IMR-90 (cell line): ENCODE data around the gene MUC5B. TPM values are rescaled to one million over a fixed set of nuclear protein-coding genes. Genes with fewer than 3 reads are reported as not detected.

ENCODE experiments used
- ATAC-seq: fragments of 200-7000 bp; cut with Tn5 transposase; 2 replicates; pipeline ENCODE4 v1.9.1; 2020; ENCODE audit warnings: low read depth, mild to moderate bottlenecking, moderate library complexity
- BruUV-seq: library from RNA; stranded (reverse); fragments of 400-500 nt; replicated peaks from 2 replicates; lab custom pipeline; 2021; lab: Mats Ljungman, UMichigan
- CTCF ChIA-PET: fragments of 300-600 bp; formaldehyde crosslinking; extraction: SDS; loops from one replicate; lab custom pipeline; 2021; ENCODE audit warnings: antibody characterized with exemption; lab: Yijun Ruan, JAX
- POLR2A ChIA-PET: fragments of 300-600 bp; sonication (Branson Sonifier 250); formaldehyde crosslinking; loops from one replicate; lab custom pipeline; 2022; ENCODE audit warnings: antibody characterized with exemption; ENCODE audit not compliant: unreplicated experiment; lab: Charles Lee
- DNase-seq: peaks from one replicate; pipeline ENCODE4 v3.0.0; 2013
- H2AFZ ChIP-seq: replicated peaks from 2 replicates; pipeline ENCODE3; 2013; ENCODE audit warnings: low read length, mild to moderate bottlenecking; ENCODE audit not compliant: poor library complexity
- H2AK5ac ChIP-seq: 2 replicates; pipeline ENCODE4 v1.6.1; 2013; ENCODE audit warnings: low read depth, low read length, inconsistent platforms
- H2AK9ac ChIP-seq: replicated peaks from 2 replicates; pipeline ENCODE3; 2013; ENCODE audit warnings: mild to moderate bottlenecking, low read depth, low read length, moderate library complexity; ENCODE audit not compliant: poor library complexity
- H2BK120ac ChIP-seq: 2 replicates; pipeline ENCODE4 v1.6.1; 2013; ENCODE audit warnings: low read depth, low read length, inconsistent platforms
- H2BK15ac ChIP-seq: 3 replicates; pipeline ENCODE4 v1.6.1; 2013; ENCODE audit warnings: low read depth, low read length, inconsistent platforms
- H2BK20ac ChIP-seq: 2 replicates; pipeline ENCODE4 v1.6.1; 2013; ENCODE audit warnings: low read depth, mild to moderate bottlenecking, inconsistent platforms, low read length, moderate library complexity
- H2BK5ac ChIP-seq: 2 replicates; pipeline ENCODE4 v1.6.1; 2013; ENCODE audit warnings: mild to moderate bottlenecking, low read depth, low read length, inconsistent platforms; ENCODE audit not compliant: poor library complexity, severe bottlenecking
- H3K14ac ChIP-seq: replicated peaks from 2 replicates; pipeline ENCODE4 v1.6.1; 2013; ENCODE audit warnings: low read depth, low read length, inconsistent platforms
- H3K18ac ChIP-seq: 2 replicates; pipeline ENCODE4 v1.6.1; 2013; ENCODE audit warnings: low read depth, low read length, control low read depth
- H3K23ac ChIP-seq: 2 replicates; pipeline ENCODE4 v1.6.1; 2013; ENCODE audit warnings: low read depth, low read length, inconsistent platforms
- H3K27ac ChIP-seq: 2 replicates; pipeline ENCODE4 v1.5.1; 2013; ENCODE audit warnings: mild to moderate bottlenecking, control low read depth, low read length; ENCODE audit not compliant: insufficient read depth
- H3K27me3 ChIP-seq: 2 replicates; pipeline ENCODE4 v1.6.1; 2013; ENCODE audit warnings: low read length; ENCODE audit not compliant: control insufficient read depth, insufficient read depth
- H3K36me3 ChIP-seq: 2 replicates; pipeline ENCODE4 v1.6.1; 2013; ENCODE audit warnings: low read length, mixed read lengths; ENCODE audit not compliant: control insufficient read depth, insufficient read depth
- H3K4ac ChIP-seq: 2 replicates; pipeline ENCODE4 v1.6.1; 2013; ENCODE audit warnings: low read depth, low read length, inconsistent platforms
- H3K4me1 ChIP-seq: 2 replicates; pipeline ENCODE4 v1.6.1; 2013; ENCODE audit warnings: low read length, mixed read lengths; ENCODE audit not compliant: control insufficient read depth, insufficient read depth
- H3K4me2 ChIP-seq: 2 replicates; pipeline ENCODE4 v1.6.1; 2013; ENCODE audit warnings: low read depth, mild to moderate bottlenecking, control low read depth, low read length, moderate library complexity
- H3K4me3 ChIP-seq: 2 replicates; pipeline ENCODE4 v1.5.1; 2013; ENCODE audit warnings: low read depth, mild to moderate bottlenecking, control low read depth, low read length, moderate library complexity; ENCODE audit not compliant: insufficient read depth
- H3K56ac ChIP-seq: 2 replicates; pipeline ENCODE4 v1.6.1; 2013; ENCODE audit warnings: low read length, inconsistent platforms; ENCODE audit not compliant: insufficient read depth; ENCODE audit errors: extremely low read depth
- H3K79me1 ChIP-seq, 2 experiments: 2 replicates each; pipeline ENCODE4 v1.6.1; 2013; ENCODE audit warnings: low read length in 2 of 2, inconsistent platforms in 1 of 2, low read depth in 1 of 2
- H3K9ac ChIP-seq: 2 replicates; pipeline ENCODE4 v1.6.1; 2013; ENCODE audit warnings: low read depth, low read length, control low read depth
- H3K9me1 ChIP-seq: 2 replicates; pipeline ENCODE4 v1.6.1; 2013; ENCODE audit warnings: low read length, inconsistent platforms; ENCODE audit not compliant: insufficient read depth
- H3K9me3 ChIP-seq: 2 replicates; pipeline ENCODE4 v1.6.1; 2013; ENCODE audit warnings: low read length; ENCODE audit not compliant: control insufficient read depth, insufficient read depth
- H4K20me1 ChIP-seq: 2 replicates; pipeline ENCODE4 v1.6.1; 2013; ENCODE audit warnings: low read length, inconsistent platforms; ENCODE audit not compliant: insufficient read depth
- H4K5ac ChIP-seq: 2 replicates; pipeline ENCODE4 v1.6.1; 2013; ENCODE audit warnings: mild to moderate bottlenecking, low read depth, low read length, control low read depth
- H4K8ac ChIP-seq, 2 experiments: 2 replicates each; pipeline ENCODE4 v1.6.1; 2013; ENCODE audit warnings: low read depth in 2 of 2, low read length in 2 of 2, control low read depth in 1 of 2, inconsistent platforms in 1 of 2
- H4K91ac ChIP-seq: 2 replicates; pipeline ENCODE4 v1.6.1; 2013; ENCODE audit warnings: low read depth, low read length, inconsistent platforms; ENCODE audit not compliant: insufficient read depth
- BHLHE40 ChIP-seq: fragments of 150-350 bp; IDR thresholded peaks from 2 replicates; pipeline ENCODE4 v1.6.1; 2016; ENCODE audit warnings: mild to moderate bottlenecking, low read depth, low read length
- CEBPB ChIP-seq: IDR thresholded peaks from 2 replicates; pipeline ENCODE4 v1.6.1; 2012; ENCODE audit warnings: low read depth, low read length, improper control_type of control experiment
- CHD1 ChIP-seq: IDR thresholded peaks from 2 replicates; pipeline ENCODE4 v1.6.1; 2012; ENCODE audit warnings: low read depth, low read length, improper control_type of control experiment
- FOS ChIP-seq: fragments of 150-350 bp; IDR thresholded peaks from 2 replicates; pipeline ENCODE4 v1.6.1; 2016; ENCODE audit warnings: low read depth, low read length
- MAFK ChIP-seq: IDR thresholded peaks from 2 replicates; pipeline ENCODE4 v1.6.1; 2012; ENCODE audit warnings: low read depth, low read length, improper control_type of control experiment
- MXI1 ChIP-seq: IDR thresholded peaks from 2 replicates; pipeline ENCODE4 v1.6.1; 2012; ENCODE audit warnings: low read depth, mild to moderate bottlenecking, low read length, moderate library complexity, borderline replicate concordance
- POLR2A ChIP-seq: IDR thresholded peaks from 2 replicates; pipeline ENCODE4 v1.6.1; 2012; ENCODE audit warnings: mild to moderate bottlenecking, low read depth, low read length
- RFX5 ChIP-seq: IDR thresholded peaks from 2 replicates; pipeline ENCODE4 v1.8.0; 2012; ENCODE audit warnings: low read depth, mild to moderate bottlenecking, low read length, moderate library complexity
- SMC3 ChIP-seq: fragments of 150-350 bp; IDR thresholded peaks from 2 replicates; pipeline ENCODE4 v1.6.1; 2016; ENCODE audit warnings: low read depth, mild to moderate bottlenecking, antibody characterized with exemption, low read length, moderate library complexity
- USF2 ChIP-seq: fragments of 150-350 bp; IDR thresholded peaks from 2 replicates; pipeline ENCODE4 v1.6.1; 2017; ENCODE audit warnings: mild to moderate bottlenecking, antibody characterized with exemption, low read length, low read depth
- WGBS, 2 experiments: methylation state at CpG; one replicate each; pipeline versions ENCODE4 v1.1.5 to v1.1.7; 2013; ENCODE audit warnings: missing lambda C conversion rate in 2 of 2; ENCODE audit not compliant: insufficient read length in 1 of 2; ENCODE audit errors: extremely low coverage in 2 of 2; 5-methylcytosine and 5-hydroxymethylcytosine counted together
- dilution Hi-C: fragments of 300-500 bp; cut with HindIII; formaldehyde crosslinking; loops from one replicate; pipeline ENCODE4 v1.14.3; 2018; ENCODE audit warnings: low sequenced_read_pairs; ENCODE audit not compliant: unreplicated experiment
- in situ Hi-C: fragments of 300-500 bp; cut with MboI; formaldehyde crosslinking; loops from 3 replicates; pipeline ENCODE4 v1.14.3; 2019; ENCODE audit warnings: low sequenced_read_pairs, inconsistent platforms, mixed read lengths
- intact Hi-C: fragments of 100-400 bp; cut with micrococcal nuclease; formaldehyde crosslinking; loops from 2 replicates; pipeline ENCODE4 v1.10.0; 2022
- polyA plus RNA-seq, 3 experiments: library from polyadenylated mRNA; depleted of rRNA; stranded (reverse); fragments of >200 nt; gene quantifications; 2 replicates each; pipeline ENCODE4 v1.2.3, GENCODE V29; 2012; ENCODE audit warnings: low replicate concordance in 1 of 3
- total RNA-seq: library from RNA; depleted of rRNA; stranded (reverse); fragments of >200 nt; gene quantifications from 2 replicates; pipeline ENCODE4 v1.2.3, GENCODE V29; 2012

Gene MUC5B
- total and polyA plus RNA-seq, 2 of the 4 experiments (the other 2 are of a cell fraction) = not detected

- Histone ChIP-seq H3K36me3 (peaks cover 35% of the 10 kb centered on the region), H2BK120ac (no peak overlapping the region), H3K9me3 (no peaks in the 10 kb centered on the region), H3K4me1 (peaks cover 6% of the 10 kb centered on the region), H2BK15ac (no peak overlapping the region), H3K79me1 (peaks cover 12 to 73% of the 10 kb centered on the region in 2 experiments; a peak in 3 of 4 replicates), H2AFZ (no peak overlapping the region), H3K27me3 (no peaks in the 10 kb centered on the region), H2BK5ac (no peak overlapping the region), H3K4me3 (no peak overlapping the region), H3K9me1 (no peaks in the 10 kb centered on the region), H2BK20ac (no peak overlapping the region), H2AK5ac (no peak overlapping the region), H3K4ac (no peak overlapping the region), H3K9ac (no peak overlapping the region), H4K8ac (no peak overlapping the region), H3K56ac (no peak overlapping the region), H3K14ac (no peak overlapping the region), H4K5ac (no peak overlapping the region), H2AK9ac (no peak overlapping the region), H4K91ac (no peak overlapping the region), H3K23ac (no peak overlapping the region), H4K20me1 (peaks cover 51% of the 10 kb centered on the region), H3K27ac (no peak overlapping the region), H3K4me2 (no peak overlapping the region), H3K18ac (no peak overlapping the region)
- no peak for ATAC-seq
- CTCF ChIA-PET = no interaction called here
- dilution Hi-C loops = no loop called here
- POLR2A ChIA-PET = no interaction called here
- 93% methylated on average over 14 of the region's 22 CpGs; no CpG with 5 or more reads in 1 of the 2 experiments for WGBS, 2 experiments
- no peak for DNase-seq
- intact Hi-C loops = no loop called here
- no TSS peak for BruUV-seq
- in situ Hi-C loops = no loop called here
- no peak for TF ChIP-seq CHD1
- no peak for TF ChIP-seq FOS
- TF ChIP-seq CEBPB = no peak
- TF ChIP-seq BHLHE40 = no peak
- no peak for TF ChIP-seq MXI1
- TF ChIP-seq POLR2A = no peak
- no peak for TF ChIP-seq USF2
- no peak for TF ChIP-seq MAFK
- no peak for TF ChIP-seq RFX5
- no peak for TF ChIP-seq SMC3
These were observed 72.2 kb downstream of the MUC5B start for GRCh38 chr11:1295086-1295485.
